ENCODE measurements around the gene ARID4A.
"Not testable (repeated sequence)": the region's sequence is repeated elsewhere in the genome, so short reads cannot be mapped to it uniquely, and the experiment has no call there.

Gene ARID4A

GRCh38 chr14:58299401-58300330 is 1.3 kb downstream of the ARID4A start:
- Histone ChIP-seq H3K4me3 (ENCODE audit: low read length) (peak overlapping the region; percentile 67), H2AFZ (ENCODE audit: low read depth, low read length) (peak overlapping the region; percentile 35), H3K9me3 (ENCODE audit: low read length) (no peaks in the 10 kb centered on the region), H3K36me3 (ENCODE audit: insufficient read depth, low read length) (peaks cover 25% of the 10 kb centered on the region), H3K27me3 (ENCODE audit: insufficient read depth, low read length) (no peaks in the 10 kb centered on the region), H3K4me1 (ENCODE audit: insufficient read depth, low read length) (peaks cover 19% of the 10 kb centered on the region)

- Histone ChIP-seq H3K36me3 (ENCODE audit: insufficient read depth, low read length) (peaks cover 32% of the 10 kb centered on the region), H3K27me3 (ENCODE audit: insufficient read depth, low read length) (no peaks in the 10 kb centered on the region), H3K4me3 (ENCODE audit: low read length) (no peak overlapping the region), H2AFZ (ENCODE audit: low read depth, low read length) (no peak overlapping the region), H3K4me1 (ENCODE audit: insufficient read depth, low read length) (peaks cover 16% of the 10 kb centered on the region), H3K9me3 (ENCODE audit: low read length) (no peaks in the 10 kb centered on the region)
Measured at GRCh38 chr14:58301416-58301815, 3.1 kb downstream of the ARID4A start.

- Histone ChIP-seq H3K9me3 (ENCODE audit: low read length) (no peaks in the 10 kb centered on the region), H3K4me3 (ENCODE audit: low read length) (no peak overlapping the region), H2AFZ (ENCODE audit: low read depth, low read length) (no peak overlapping the region), H3K27me3 (ENCODE audit: insufficient read depth, low read length) (no peaks in the 10 kb centered on the region), H3K4me1 (ENCODE audit: insufficient read depth, low read length) (peaks cover 2% of the 10 kb centered on the region), H3K36me3 (ENCODE audit: insufficient read depth, low read length) (peaks cover 49% of the 10 kb centered on the region)
Measured at GRCh38 chr14:58305730-58306129, 7.4 kb downstream of the ARID4A start.

- Histone ChIP-seq H2AFZ (ENCODE audit: low read depth, low read length) (no peak overlapping the region), H3K4me1 (ENCODE audit: insufficient read depth, low read length) (no peaks in the 10 kb centered on the region), H3K4me3 (ENCODE audit: low read length) (no peak overlapping the region), H3K9me3 (ENCODE audit: low read length) (no peaks in the 10 kb centered on the region), H3K27me3 (ENCODE audit: insufficient read depth, low read length) (no peaks in the 10 kb centered on the region), H3K36me3 (ENCODE audit: insufficient read depth, low read length) (peaks cover 42% of the 10 kb centered on the region)
Measured at GRCh38 chr14:58307597-58308316, 9.4 kb downstream of the ARID4A start.

- H3K4me3 ChIP-seq (ENCODE audit: low read length) = no peak overlapping the region
- no peaks in the 10 kb centered on the region for H3K4me1 ChIP-seq (ENCODE audit: insufficient read depth, low read length)
- H3K9me3 ChIP-seq (ENCODE audit: low read length) = no peaks in the 10 kb centered on the region
- H2AFZ ChIP-seq (ENCODE audit: low read depth, low read length) = no peak overlapping the region
- H3K27me3 ChIP-seq (ENCODE audit: insufficient read depth, low read length) = no peaks in the 10 kb centered on the region
- H3K36me3 ChIP-seq (ENCODE audit: insufficient read depth, low read length) = peaks cover 47% of the 10 kb centered on the region
Measured at GRCh38 chr14:58309086-58309485, 10.7 kb downstream of the ARID4A start.

DNA sequence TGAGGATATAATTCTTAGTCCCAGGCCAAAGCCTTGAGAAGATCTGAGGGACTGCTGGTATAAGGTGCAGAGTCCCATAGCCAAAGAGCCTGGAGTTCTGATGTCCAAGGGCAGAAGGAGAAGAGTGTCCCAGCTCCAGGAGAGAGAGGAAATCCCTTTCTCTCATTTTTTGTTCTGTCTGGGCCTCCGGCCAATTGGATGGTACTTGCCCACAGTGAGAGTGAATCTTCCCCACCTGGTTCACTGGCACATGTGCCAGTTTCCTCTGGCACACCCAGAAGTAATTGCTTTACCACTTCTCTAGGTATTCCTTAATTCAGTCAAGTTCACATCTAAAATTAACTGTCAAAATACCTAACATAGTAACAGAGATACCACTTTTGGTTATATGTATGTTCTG is 15.3 kb downstream of the ARID4A start:
- Histone ChIP-seq H3K36me3 (ENCODE audit: insufficient read depth, low read length) (peaks cover 38% of the 10 kb centered on the region), H3K9me3 (ENCODE audit: low read length) (no peaks in the 10 kb centered on the region), H3K4me1 (ENCODE audit: insufficient read depth, low read length) (no peaks in the 10 kb centered on the region), H3K4me3 (ENCODE audit: low read length) (no peak overlapping the region), H3K27me3 (ENCODE audit: insufficient read depth, low read length) (no peaks in the 10 kb centered on the region), H2AFZ (ENCODE audit: low read depth, low read length) (no peak overlapping the region)

DNA sequence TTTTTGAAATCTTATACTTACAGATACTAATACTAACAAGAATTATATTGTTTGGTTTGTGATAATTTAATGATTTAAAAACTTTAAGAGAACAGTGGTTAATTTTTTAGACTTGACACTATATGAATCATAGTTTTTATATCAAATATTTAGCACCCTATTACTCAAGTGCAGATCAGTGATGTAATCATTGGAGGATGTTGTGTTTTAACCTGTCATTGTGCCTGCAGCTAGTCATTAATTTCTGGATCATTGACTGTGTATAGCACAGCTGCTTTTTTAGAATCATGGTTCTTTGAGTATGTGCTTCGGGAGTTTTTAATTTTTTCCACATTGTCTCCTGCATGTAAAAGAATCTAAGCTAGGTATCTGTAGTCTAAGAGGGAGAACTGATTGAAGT is 17.3 kb downstream of the ARID4A start:
- H3K36me3 ChIP-seq (ENCODE audit: insufficient read depth, low read length) = peaks cover 32% of the 10 kb centered on the region
- no peak overlapping the region for H2AFZ ChIP-seq (ENCODE audit: low read depth, low read length)
- H3K4me1 ChIP-seq (ENCODE audit: insufficient read depth, low read length) = no peaks in the 10 kb centered on the region
- H3K27me3 ChIP-seq (ENCODE audit: insufficient read depth, low read length) = no peaks in the 10 kb centered on the region
- no peaks in the 10 kb centered on the region for H3K9me3 ChIP-seq (ENCODE audit: low read length)
- no peak overlapping the region for H3K4me3 ChIP-seq (ENCODE audit: low read length)

DNA sequence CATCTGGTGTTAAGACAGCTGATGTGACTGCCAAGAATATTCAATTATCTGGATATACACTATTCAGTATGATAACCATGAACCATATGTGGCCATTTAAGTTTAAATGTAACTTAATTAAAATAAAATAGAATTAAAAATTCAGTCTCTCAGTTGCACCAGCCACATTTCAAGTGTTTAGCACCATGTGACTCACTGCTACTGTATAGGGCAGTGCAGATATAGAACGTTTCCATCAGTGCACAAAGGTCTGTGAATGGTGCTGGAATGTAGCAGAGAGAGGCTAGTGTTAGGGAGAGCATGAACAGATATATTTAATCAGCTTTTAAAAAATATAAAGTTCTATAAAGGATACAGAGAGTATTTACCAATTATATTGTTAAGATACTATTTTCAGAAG is 28.7 kb downstream of the ARID4A start:
- no peaks in the 10 kb centered on the region for H3K9me3 ChIP-seq (ENCODE audit: low read length)
- peaks cover 19% of the 10 kb centered on the region for H3K4me1 ChIP-seq (ENCODE audit: insufficient read depth, low read length)
- H3K27me3 ChIP-seq (ENCODE audit: insufficient read depth, low read length) = no peaks in the 10 kb centered on the region
- H3K4me3 ChIP-seq (ENCODE audit: low read length) = no peak overlapping the region
- H3K36me3 ChIP-seq (ENCODE audit: insufficient read depth, low read length) = peaks cover 52% of the 10 kb centered on the region
- H2AFZ ChIP-seq (ENCODE audit: low read depth, low read length) = no peak overlapping the region

DNA sequence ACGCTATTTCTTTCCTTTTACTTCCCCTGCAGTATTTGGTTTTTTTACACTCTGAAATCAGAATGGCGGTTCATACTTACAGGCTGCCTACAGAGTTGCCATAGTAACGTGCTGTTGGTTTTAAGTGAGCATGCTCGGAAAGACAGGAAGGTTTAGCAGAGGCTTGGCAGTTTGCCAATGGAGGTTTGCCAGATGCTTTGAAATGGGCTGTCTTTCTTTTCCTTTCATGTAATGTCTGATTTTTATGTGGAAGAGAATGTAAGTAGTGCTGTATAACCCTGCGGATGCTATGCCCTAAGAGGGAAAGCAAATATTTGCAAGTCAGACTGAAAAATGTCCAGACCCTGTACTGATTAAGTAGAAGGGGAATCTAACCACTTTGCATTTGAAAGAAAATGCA is 32.8 kb downstream of the ARID4A start:
- H3K4me3 ChIP-seq (ENCODE audit: low read length) = peak overlapping the region; percentile 52

GRCh38 chr14:58332561-58332960 is 34.2 kb downstream of the ARID4A start:
- Histone ChIP-seq H3K36me3 (ENCODE audit: insufficient read depth, low read length) (peaks cover 32% of the 10 kb centered on the region), H2AFZ (ENCODE audit: low read depth, low read length) (no peak overlapping the region), H3K4me3 (ENCODE audit: low read length) (peak overlapping the region; percentile 52), H3K4me1 (ENCODE audit: insufficient read depth, low read length) (peaks cover 44% of the 10 kb centered on the region), H3K9me3 (ENCODE audit: low read length) (no peaks in the 10 kb centered on the region), H3K27me3 (ENCODE audit: insufficient read depth, low read length) (no peaks in the 10 kb centered on the region)

More for the DNA sequence above, 32.8 kb downstream of the ARID4A start:
- H2AFZ ChIP-seq (ENCODE audit: low read depth, low read length) = peak overlapping the region; percentile 76
- H3K9me3 ChIP-seq (ENCODE audit: low read length) = no peaks in the 10 kb centered on the region
- H3K36me3 ChIP-seq (ENCODE audit: insufficient read depth, low read length) = peaks cover 40% of the 10 kb centered on the region
- H3K4me1 ChIP-seq (ENCODE audit: insufficient read depth, low read length) = peaks cover 44% of the 10 kb centered on the region
- no peaks in the 10 kb centered on the region for H3K27me3 ChIP-seq (ENCODE audit: insufficient read depth, low read length)

DNA sequence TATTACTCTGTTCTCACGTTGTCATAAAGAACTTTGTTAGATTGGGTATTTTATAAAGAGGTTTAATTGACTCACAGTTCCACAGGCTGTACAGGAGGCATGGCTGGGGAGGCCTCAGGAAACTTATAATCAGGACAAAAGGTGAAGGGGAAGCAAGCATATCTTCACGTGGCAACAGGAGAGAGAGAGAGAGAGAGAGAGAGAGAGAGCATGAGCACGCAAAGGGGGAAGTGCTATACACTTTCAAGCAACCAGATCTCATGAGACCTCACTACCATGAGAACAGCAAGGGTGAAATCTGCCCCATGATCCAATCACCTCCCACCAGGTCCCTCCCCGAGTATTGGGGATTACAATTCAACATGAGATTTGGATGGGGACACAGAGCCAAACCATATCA is 41.3 kb downstream of the ARID4A start:
- H3K4me3 ChIP-seq (ENCODE audit: low read length); H2AFZ ChIP-seq (ENCODE audit: low read depth, low read length); H3K9me3 ChIP-seq (ENCODE audit: low read length); H3K27me3 ChIP-seq (ENCODE audit: insufficient read depth, low read length); H3K4me1 ChIP-seq (ENCODE audit: insufficient read depth, low read length): not testable (repeated sequence)
- peaks cover 36% of the 10 kb centered on the region for H3K36me3 ChIP-seq (ENCODE audit: insufficient read depth, low read length)

DNA sequence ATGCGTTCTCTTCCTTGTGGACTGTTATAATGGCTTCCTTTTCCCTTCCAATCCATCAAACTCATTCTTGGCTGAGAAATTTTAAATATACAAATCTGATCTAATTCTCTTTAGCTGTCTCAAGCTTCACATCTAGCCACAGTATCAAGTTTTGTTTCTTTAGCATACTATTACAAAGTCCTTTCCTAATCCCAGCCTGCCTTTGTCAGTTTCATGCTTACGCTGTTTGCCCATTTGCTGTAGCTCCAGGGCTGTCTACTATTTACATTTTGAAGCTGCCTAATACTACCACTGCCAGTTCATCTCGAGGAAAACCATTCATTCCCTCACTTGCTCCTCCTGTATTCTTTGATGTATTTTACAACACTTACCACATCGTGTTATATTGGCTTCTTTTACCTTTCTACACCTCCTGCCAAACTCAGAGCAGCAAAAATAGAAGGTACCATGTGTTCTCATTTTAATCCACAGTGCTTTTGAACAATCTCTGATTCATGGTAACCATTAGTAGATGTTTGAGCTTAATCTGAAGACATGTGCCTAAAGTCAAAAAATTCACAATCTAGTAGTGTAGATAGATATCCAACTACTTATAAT is 42.9 kb downstream of the ARID4A start:
- no peak overlapping the region for H2AFZ ChIP-seq (ENCODE audit: low read depth, low read length)
- H3K4me1 ChIP-seq (ENCODE audit: insufficient read depth, low read length) = peaks cover 2% of the 10 kb centered on the region
- no peaks in the 10 kb centered on the region for H3K27me3 ChIP-seq (ENCODE audit: insufficient read depth, low read length)
- no peaks in the 10 kb centered on the region for H3K9me3 ChIP-seq (ENCODE audit: low read length)
- H3K36me3 ChIP-seq (ENCODE audit: insufficient read depth, low read length) = peaks cover 33% of the 10 kb centered on the region
- H3K4me3 ChIP-seq (ENCODE audit: low read length) = no peak overlapping the region

DNA sequence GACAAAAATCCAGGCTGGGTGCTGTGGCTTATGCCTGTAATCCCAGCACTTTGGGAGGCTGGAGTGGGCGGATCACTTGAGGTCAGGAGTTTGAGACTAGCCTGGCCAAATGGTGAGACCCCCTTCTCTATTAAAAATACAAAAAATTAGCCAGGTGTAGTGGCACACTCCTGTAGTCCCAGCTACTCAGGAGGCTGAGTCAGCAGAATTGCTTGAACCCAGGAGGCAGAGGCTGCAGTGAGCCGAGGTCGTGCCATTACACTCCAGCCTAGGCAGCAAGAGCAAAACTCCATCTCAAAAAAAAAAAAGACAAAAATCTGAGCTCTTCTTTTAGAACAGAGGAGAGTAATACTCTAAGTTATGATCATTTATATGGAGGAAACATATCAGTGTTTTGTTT is 45.2 kb downstream of the ARID4A start:
- not testable (repeated sequence) for H3K27me3 ChIP-seq (ENCODE audit: insufficient read depth, low read length); H3K4me1 ChIP-seq (ENCODE audit: insufficient read depth, low read length); H2AFZ ChIP-seq (ENCODE audit: low read depth, low read length); H3K4me3 ChIP-seq (ENCODE audit: low read length); H3K9me3 ChIP-seq (ENCODE audit: low read length)
- peaks cover 47% of the 10 kb centered on the region for H3K36me3 ChIP-seq (ENCODE audit: insufficient read depth, low read length)

All from neuron (in vitro differentiated cells).